ENCODE results near the gene HOXA2. TPM values are rescaled to one million over a fixed set of nuclear protein-coding genes. Genes with fewer than 3 reads are reported as not detected.

HOXA2 gene
- total RNA-seq, 1 experiment from 2014 or later: not detected

DNA sequence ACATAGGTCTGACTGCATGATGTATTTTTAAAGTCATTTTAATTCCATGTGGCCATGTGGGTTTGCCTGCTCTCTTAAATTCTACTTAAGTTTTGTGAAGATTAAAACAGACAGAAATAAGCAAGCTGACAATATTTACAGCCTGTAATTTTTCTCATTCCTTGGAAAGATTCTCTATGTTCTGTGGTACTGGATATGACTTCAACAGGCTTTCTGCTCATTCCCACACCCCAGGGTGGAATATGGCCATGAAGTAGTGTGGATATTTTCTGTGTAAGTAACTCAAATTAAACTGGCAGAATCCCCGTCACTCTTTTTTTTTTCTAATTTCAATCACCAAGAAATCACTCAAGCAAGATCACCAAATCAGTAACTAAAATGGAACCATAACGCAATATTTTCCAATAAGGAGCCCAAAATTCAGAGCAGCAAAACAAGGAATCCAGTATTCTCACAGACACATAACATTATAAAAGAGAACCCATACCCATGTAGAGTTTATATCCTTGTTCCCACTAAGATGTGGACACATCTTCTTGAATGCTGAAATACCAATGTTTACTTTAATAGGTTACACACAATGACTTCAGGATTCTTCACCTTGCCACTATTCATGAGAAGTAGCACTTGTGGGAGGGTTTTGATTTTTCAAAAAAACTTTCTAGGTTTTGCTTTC lies 35.3 kb upstream of the HOXA2 start:
- no TSS peak for BruUV-seq (replicated peaks)

DNA sequence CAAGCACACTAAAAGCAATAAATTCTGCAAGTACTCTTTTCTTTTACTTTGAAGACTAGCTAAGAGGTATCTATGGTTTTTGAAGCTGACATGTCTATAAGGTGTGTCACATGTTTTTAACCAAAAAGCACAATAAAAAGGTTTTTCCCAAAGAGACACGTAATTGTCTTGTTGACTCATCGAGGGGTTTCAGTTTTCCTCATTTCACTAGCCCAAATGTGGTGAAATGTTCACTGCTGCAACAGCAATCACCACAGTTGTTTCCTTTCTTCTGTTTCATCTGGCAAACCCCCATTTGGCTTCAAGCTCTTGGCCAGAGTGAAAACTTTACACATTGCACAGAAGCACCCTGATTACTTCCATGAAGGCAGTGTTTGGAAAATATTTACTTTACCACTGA lies 31.9 kb upstream of the HOXA2 start:
- no peaks in the 10 kb centered on the region for H3K9me3 ChIP-seq (ENCODE audit: low read depth, low read length, poor library complexity, severe bottlenecking)
- no peak overlapping the region for H3K4me3 ChIP-seq (ENCODE audit: low read depth, low read length, poor library complexity, severe bottlenecking)
- BruUV-seq (replicated peaks): no TSS peak
- POLR2A ChIA-PET (ENCODE audit: low non-redundant PET): no interaction called here
- CTCF ChIA-PET: no interaction called here
- no peak for DNase-seq (ENCODE audit: low spot score)
- intact Hi-C loops (cut with micrococcal nuclease; ENCODE audit: unreplicated experiment): no loop called here
- no peaks in the 10 kb centered on the region for H3K36me3 ChIP-seq (ENCODE audit: insufficient read depth, low read length, poor library complexity, severe bottlenecking)
- TF ChIP-seq EZH2 (IDR thresholded peaks at IDR 0.05; ENCODE audit: borderline replicate concordance, low read depth, low read length, poor library complexity, severe bottlenecking): no peak
- TF ChIP-seq, protein P1, sequence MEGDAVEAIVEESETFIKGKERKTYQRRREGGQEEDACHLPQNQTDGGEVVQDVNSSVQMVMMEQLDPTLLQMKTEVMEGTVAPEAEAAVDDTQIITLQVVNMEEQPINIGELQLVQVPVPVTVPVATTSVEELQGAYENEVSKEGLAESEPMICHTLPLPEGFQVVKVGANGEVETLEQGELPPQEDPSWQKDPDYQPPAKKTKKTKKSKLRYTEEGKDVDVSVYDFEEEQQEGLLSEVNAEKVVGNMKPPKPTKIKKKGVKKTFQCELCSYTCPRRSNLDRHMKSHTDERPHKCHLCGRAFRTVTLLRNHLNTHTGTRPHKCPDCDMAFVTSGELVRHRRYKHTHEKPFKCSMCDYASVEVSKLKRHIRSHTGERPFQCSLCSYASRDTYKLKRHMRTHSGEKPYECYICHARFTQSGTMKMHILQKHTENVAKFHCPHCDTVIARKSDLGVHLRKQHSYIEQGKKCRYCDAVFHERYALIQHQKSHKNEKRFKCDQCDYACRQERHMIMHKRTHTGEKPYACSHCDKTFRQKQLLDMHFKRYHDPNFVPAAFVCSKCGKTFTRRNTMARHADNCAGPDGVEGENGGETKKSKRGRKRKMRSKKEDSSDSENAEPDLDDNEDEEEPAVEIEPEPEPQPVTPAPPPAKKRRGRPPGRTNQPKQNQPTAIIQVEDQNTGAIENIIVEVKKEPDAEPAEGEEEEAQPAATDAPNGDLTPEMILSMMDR (conservative IDR thresholded peaks at IDR 0.05; ENCODE audit: low read depth, low read length): no peak
- peaks cover 100% of the 10 kb centered on the region for H3K27me3 ChIP-seq (replicated peaks; ENCODE audit: insufficient read depth, low read depth, low read length, poor library complexity)
- H3K4me1 ChIP-seq (ENCODE audit: insufficient read depth, low read length, poor library complexity, severe bottlenecking): peaks cover 3% of the 10 kb centered on the region
- no peak overlapping the region for H3K27ac ChIP-seq (ENCODE audit: low read depth, low read length, poor library complexity, severe bottlenecking)

More for the DNA sequence above, 35.3 kb upstream of the HOXA2 start:
- intact Hi-C loops (cut with micrococcal nuclease; ENCODE audit: unreplicated experiment): no loop called here
- peaks cover 5% of the 10 kb centered on the region for H3K4me1 ChIP-seq (ENCODE audit: insufficient read depth, low read length, poor library complexity, severe bottlenecking)
- H3K27ac ChIP-seq (ENCODE audit: low read depth, low read length, poor library complexity, severe bottlenecking): no peak overlapping the region
- H3K4me3 ChIP-seq (ENCODE audit: low read depth, low read length, poor library complexity, severe bottlenecking): no peak overlapping the region
- ChIA-PET POLR2A (ENCODE audit: low non-redundant PET) (no interaction called here), CTCF (no interaction called here)
- H3K36me3 ChIP-seq (ENCODE audit: insufficient read depth, low read length, poor library complexity, severe bottlenecking): no peaks in the 10 kb centered on the region
- TF ChIP-seq, protein P1 (conservative IDR thresholded peaks at IDR 0.05; ENCODE audit: low read depth, low read length): no peak
- no peak for TF ChIP-seq EZH2 (IDR thresholded peaks at IDR 0.05; ENCODE audit: borderline replicate concordance, low read depth, low read length, poor library complexity, severe bottlenecking)
- no peaks in the 10 kb centered on the region for H3K9me3 ChIP-seq (ENCODE audit: low read depth, low read length, poor library complexity, severe bottlenecking)
- peaks cover 100% of the 10 kb centered on the region for H3K27me3 ChIP-seq (replicated peaks; ENCODE audit: insufficient read depth, low read depth, low read length, poor library complexity)
- DNase-seq (ENCODE audit: low spot score): no peak

DNA sequence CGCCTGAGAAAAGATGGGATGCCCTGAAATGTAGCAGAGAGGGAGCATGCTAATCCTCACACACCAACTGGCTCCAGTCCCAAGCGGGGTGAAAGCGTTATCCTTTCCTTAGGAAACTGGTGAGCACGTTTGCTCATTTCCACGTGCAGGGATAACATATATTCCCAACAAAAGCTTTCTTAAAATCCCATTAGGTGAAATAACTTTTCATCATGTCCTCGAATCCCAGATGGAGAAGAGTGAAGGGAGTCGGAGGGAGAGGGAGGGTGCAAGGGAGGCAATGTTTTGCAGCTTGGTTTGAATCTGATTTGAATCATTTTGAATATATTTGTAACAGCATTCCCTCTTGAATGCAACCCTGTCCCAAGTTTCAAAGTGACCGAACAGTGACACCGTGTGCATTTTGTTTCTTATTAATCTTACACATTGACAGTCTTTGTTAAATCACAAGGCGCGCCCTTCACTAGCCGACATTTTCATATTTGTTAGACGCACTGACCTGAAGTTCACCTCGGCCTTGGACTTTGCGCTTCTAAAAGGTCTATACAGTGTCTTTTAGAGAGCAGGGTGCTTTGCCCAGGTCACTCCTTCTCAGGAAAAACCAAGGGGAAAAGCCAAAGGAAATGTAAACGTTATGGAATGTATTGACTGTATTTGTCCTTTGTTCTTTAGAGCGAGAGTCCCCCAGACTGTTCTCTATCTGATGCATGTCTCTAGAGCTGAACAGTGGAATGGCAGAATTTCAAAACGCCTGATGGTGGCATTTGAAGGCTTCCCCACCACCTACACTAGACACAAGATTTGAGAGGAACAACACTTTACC lies 31.1 kb upstream of the HOXA2 start:
- intact Hi-C loops (cut with micrococcal nuclease; ENCODE audit: unreplicated experiment): no loop called here
- no peak for TF ChIP-seq EZH2 (IDR thresholded peaks at IDR 0.05; ENCODE audit: borderline replicate concordance, low read depth, low read length, poor library complexity, severe bottlenecking)
- TF ChIP-seq, protein P1 (conservative IDR thresholded peaks at IDR 0.05; ENCODE audit: low read depth, low read length): no peak
- POLR2A ChIA-PET (ENCODE audit: low non-redundant PET): no interaction called here
- Histone ChIP-seq H3K36me3 (ENCODE audit: insufficient read depth, low read length, poor library complexity, severe bottlenecking) (no peaks in the 10 kb centered on the region), H3K27me3 (replicated peaks; ENCODE audit: insufficient read depth, low read depth, low read length, poor library complexity) (peaks cover 100% of the 10 kb centered on the region), H3K9me3 (ENCODE audit: low read depth, low read length, poor library complexity, severe bottlenecking) (no peaks in the 10 kb centered on the region), H3K4me1 (ENCODE audit: insufficient read depth, low read length, poor library complexity, severe bottlenecking) (no peaks in the 10 kb centered on the region), H3K27ac (ENCODE audit: low read depth, low read length, poor library complexity, severe bottlenecking) (no peak overlapping the region), H3K4me3 (ENCODE audit: low read depth, low read length, poor library complexity, severe bottlenecking) (no peak overlapping the region)
- no TSS peak for BruUV-seq (replicated peaks)
- DNase-seq (ENCODE audit: low spot score): no peak
- CTCF ChIA-PET: no interaction called here
